Measurements from ENCODE around the gene SDK2.

The SDK2 gene

GRCh38 chr17:73586275-73586832, 57.9 kb downstream of the SDK2 start:
- DNase-seq (ENCODE audit: low spot score) = no peak

- DNase-seq (ENCODE audit: low spot score) = no peak
Observed at GRCh38 chr17:73585583-73585982, 58.7 kb downstream of the SDK2 start.

DNA sequence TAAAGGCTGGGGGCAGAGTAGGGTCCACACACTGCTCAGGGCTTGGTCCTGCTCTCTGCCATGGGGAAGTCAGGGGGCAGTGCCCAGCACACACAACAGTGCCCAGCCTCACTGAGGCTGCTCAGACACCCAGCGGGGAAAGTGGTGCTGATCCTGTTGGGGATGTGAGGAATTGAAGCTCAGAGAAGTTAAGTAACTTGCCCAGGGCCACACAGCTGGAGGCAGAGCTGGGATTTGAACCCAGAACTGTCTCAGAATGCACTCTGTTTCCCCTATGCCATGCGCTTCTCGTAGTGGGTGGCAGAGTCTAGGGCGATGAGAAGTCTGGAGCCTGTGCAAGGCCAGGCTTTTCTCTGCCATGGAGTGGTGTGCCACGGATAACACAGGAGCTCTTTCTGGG, 59.3 kb downstream of the SDK2 start:
- no peak for DNase-seq (ENCODE audit: low spot score)

DNA sequence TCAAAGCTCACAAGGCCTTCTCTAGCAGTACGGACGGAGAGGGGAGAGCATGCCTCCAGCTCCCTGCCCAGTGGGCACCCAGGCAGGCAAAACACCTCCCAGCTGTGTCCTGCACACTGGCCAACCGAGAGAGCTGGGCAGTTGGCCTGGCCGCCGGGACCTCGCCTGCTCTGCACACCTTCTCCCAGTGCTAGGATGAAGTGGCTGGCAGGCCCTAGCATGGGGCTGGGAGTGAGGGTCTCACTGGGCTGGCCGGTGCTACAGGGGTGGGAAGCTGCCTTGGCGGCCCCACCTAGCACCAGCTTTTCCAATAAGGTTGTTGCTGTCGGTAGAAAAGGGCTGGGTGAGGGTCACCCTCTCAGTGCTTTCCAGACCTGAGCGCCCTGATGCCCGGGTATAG, 60.2 kb downstream of the SDK2 start:
- DNase-seq (ENCODE audit: low spot score) = no peak

GRCh38 chr17:73582821-73583220, 61.4 kb downstream of the SDK2 start:
- no peak for DNase-seq (ENCODE audit: low spot score)

DNA sequence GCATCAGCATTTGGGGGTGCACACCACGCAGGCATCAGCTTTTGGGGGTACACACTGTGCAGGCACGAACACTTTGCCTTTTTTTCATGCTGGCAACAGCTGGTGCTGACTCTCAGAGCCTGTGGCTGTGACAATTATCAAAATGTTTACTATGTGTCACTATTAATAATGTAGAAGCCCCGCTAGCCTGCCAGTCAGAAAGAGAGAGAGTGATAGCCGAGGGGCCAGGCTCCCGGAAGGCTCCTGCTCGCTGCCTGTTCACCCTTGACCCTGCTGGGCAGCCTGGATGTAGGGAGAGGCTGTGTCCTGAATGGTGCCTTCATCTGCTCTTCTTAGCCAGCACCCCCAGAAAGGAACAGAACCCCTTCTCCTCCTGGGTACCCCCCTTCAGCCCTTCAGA, 61.9 kb downstream of the SDK2 start:
- no peak for DNase-seq (ENCODE audit: low spot score)

- DNase-seq (ENCODE audit: low spot score) = no peak
Observed at GRCh38 chr17:73581379-73581778, 62.9 kb downstream of the SDK2 start.

DNA sequence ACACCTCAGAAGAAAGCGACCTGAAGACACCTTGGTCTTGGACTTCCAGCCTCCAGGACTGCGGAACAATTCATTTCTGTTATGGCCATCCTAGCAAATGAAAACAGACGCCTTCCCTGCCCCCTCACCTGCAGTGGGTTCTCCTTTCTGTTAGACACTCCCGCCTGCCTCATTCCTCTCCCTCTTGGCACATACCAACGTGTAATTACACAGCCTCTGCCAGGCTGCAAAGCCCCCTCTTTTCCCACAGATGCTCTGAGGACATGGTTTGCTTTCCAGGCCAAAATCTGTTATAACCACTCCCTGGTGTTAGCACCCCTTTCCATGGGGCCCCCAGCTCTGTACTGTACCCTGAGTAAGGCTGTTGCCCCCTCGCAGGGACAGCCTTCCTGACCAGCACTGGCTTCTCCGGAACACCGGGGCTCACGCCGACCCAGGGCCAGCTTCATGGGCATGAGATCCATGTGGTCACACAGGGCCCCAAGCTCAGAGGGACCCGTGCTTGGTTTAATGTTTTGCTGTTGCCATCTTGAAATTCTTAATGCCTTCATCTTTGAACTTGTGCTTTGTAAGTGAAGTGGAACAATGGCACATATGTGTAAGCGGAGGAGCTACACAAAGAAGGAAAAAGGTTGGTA, 64.1 kb downstream of the SDK2 start:
- no peak for DNase-seq (ENCODE audit: low spot score)

DNA sequence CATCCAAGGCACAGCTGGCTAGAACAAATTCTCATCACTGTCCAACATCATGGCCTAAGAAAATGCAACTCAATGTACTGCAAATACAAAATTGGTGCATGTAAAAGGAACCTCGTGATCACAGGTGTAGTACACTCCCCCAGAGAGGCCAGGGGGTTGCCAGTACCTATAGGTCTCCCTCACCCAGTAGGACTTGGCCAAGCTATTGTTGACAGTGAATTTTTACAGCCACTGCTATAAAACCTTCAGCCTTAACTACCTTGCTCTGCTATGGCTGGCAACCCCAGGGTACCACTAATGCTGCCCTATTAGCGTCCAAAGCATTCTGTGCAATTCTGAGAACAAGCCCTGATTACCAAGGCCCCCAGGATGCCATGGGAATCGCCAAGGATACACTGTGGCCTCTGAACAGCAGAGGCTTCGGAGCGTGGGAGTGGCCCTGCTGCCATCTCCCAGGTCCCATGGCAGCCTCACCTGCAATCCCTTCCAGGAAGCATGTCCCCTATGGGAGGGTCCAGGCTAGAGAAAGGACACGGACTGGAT, 67.6 kb downstream of the SDK2 start:
- no peak for DNase-seq (ENCODE audit: low spot score)

GRCh38 chr17:73575470-73576221, 68.6 kb downstream of the SDK2 start:
- no peak for DNase-seq (ENCODE audit: low spot score)

DNA sequence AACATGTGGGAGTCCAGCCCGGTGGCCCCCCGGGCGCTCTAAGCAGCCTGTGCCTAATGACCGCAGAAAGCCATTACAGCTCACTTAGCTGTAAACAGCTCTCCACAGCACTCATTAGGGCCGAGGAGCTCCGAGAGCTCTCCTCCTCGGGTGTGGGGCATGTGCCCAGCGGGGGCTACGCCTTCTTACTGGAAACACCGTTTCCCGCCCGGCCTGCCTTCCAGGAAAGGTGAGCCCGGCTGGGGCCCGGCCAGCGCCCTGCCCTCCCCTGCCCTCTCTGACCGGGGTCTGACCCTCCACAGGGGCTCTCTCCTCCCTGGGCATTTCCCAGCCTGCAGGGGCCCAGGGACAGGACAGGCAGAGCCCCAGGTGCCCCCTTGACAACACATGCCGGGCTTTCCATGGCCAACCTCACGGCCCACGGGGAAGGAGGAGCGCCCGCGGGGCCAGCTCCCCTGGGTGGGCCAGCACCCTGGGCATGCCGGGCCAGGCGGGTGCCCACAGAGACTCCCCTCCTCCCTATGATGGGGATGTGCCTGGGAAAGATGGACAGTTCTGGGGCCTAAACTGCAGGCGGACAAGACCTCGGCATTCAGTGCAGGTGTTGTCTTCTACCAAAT, 72.6 kb downstream of the SDK2 start:
- DNase-seq (ENCODE audit: low spot score) = no peak

DNA sequence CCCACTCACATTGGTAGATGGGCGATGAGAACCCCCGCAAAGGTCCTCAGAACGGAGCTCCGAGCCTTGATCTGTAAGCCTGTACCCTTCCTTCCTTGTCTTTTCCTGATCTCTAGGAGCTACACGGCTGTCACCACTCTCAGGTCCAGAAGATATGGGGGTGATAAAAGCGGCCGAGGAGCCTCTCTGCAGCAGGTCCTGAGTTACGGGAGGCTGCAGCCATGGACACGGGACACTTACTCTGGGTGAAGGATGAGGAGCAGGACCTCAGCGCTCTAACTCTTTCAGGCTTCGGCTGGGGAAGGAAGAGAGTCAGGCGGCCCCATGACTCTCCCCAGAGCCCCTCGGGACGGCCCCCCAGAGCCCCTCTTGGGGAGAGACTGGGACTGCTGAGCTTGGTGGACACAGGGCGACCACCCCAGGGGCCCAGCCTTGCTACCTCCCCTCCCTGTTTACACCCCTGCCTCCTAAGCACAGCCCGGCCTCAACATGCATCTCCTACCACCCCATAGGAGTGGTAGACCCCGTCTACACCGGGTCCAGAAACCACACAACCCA, 74.4 kb downstream of the SDK2 start:
- DNase-seq (ENCODE audit: low spot score) = no peak

- no peak for DNase-seq (ENCODE audit: low spot score)
Observed at GRCh38 chr17:73568934-73569333, 75.3 kb downstream of the SDK2 start.

GRCh38 chr17:73566905-73567782, 77.1 kb downstream of the SDK2 start:
- DNase-seq (ENCODE audit: low spot score) = no peak

DNA sequence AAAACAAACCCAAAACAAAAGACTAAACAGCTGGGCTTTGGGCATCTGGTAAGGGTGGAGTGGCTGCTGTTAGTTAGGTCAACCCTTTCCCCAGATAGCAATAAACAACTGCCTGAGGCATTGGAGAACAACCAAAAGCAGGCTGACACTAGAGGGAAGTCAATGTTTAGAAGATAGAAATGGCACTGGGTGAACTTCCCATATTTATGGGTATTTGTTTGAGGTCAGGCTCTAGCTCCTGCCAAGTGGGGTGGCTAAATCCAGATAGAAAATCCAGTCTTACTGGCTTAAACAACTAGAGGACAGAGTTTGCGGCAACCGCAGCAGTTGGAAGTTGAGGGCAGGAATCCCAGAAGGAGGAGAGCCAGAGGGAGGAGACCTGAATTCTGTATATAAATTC, 79.4 kb downstream of the SDK2 start:
- DNase-seq (ENCODE audit: low spot score) = no peak

GRCh38 chr17:73562896-73563295, 81.3 kb downstream of the SDK2 start:
- DNase-seq (ENCODE audit: low spot score) = no peak

- no peak for DNase-seq (ENCODE audit: low spot score)
Observed at GRCh38 chr17:73561111-73561510, 83.1 kb downstream of the SDK2 start.

GRCh38 chr17:73560661-73561060, 83.6 kb downstream of the SDK2 start:
- no peak for DNase-seq (ENCODE audit: low spot score)

GRCh38 chr17:73559532-73559931, 84.7 kb downstream of the SDK2 start:
- no peak for DNase-seq (ENCODE audit: low spot score)

DNA sequence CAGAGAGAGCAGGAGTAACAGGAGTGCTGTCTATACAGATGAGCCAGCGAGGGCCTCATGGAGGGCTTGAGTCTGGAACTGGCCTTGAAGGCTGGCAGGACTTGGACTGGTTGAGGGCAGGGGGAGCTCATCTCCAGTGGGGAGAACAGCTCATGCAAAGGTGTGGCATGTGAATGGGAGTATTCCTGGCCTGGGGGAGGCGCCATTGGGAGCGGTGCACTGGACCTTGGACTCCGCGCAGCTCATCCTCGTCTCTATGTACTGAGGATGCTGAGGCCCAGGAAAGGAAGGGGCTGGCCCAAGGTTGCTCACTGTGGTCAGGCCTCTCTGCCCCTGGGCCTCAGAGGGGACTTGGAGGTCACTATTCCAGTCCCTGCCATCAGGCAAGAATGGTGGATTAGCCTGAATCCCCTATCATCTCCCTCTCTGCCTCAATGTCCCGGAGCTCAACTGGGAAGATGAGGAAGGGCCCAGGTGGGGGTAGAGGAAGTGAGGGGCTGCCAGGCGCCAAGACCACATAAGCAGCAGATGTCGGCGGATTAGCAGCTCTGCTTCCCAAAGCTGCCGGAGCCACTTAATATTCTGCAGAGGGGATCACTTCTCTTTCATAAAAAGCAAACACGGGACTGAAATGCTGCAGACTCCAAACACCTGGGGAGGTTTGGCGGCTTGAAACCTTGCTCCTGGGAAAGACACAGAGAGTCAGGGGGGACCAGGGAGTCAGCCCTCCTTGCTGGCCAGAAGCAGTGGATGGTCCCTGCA, 88.9 kb downstream of the SDK2 start:
- no peak for DNase-seq (ENCODE audit: low spot score)

- no peak for DNase-seq (ENCODE audit: low spot score)
Observed at GRCh38 chr17:73554498-73554897, 89.7 kb downstream of the SDK2 start.
